ENCODE results near the gene KIF7. TPM values are rescaled to one million over a fixed set of nuclear protein-coding genes. Genes with fewer than 3 reads are reported as not detected.
"Not testable (repeated sequence)": the region's sequence is repeated elsewhere in the genome, so short reads cannot be mapped to it uniquely, and the experiment has no call there.

The KIF7 gene
- total RNA-seq: 5.4 and 6.1 TPM in 2 replicates

GRCh38 chr15:89654847-89655805 lies at the start of gene KIF7:
Gene KIF7 (minus strand): TSS chr15:89655467. CDS start chr15:89652930, 2,537 bp downstream.
- peak within 1 kb of the TSS; percentile 55 for H3K4me3 ChIP-seq (ENCODE audit: low read depth, low read length)
- no peak for TF ChIP-seq CTCF (conservative IDR thresholded peaks at IDR 0.05; ENCODE audit: low read depth, low read length)
- DNase-seq (ENCODE audit: low read depth): no peak

- no peak for DNase-seq (ENCODE audit: low read depth)
- no peak for TF ChIP-seq CTCF (conservative IDR thresholded peaks at IDR 0.05; ENCODE audit: low read depth, low read length)
- H3K4me3 ChIP-seq (ENCODE audit: low read depth, low read length): no peak overlapping the region
Observed at GRCh38 chr15:89704411-89704810, 49.1 kb upstream of the KIF7 start.

GRCh38 chr15:89695198-89695597 lies 39.9 kb upstream of the KIF7 start:
- no peak overlapping the region for H3K4me3 ChIP-seq (ENCODE audit: low read depth, low read length)
- no peak for DNase-seq (ENCODE audit: low read depth)
- TF ChIP-seq CTCF (conservative IDR thresholded peaks at IDR 0.05; ENCODE audit: low read depth, low read length): no peak

GRCh38 chr15:89693696-89694095 lies 38.4 kb upstream of the KIF7 start:
- no peak overlapping the region for H3K4me3 ChIP-seq (ENCODE audit: low read depth, low read length)
- no peak for TF ChIP-seq CTCF (conservative IDR thresholded peaks at IDR 0.05; ENCODE audit: low read depth, low read length)
- no peak for DNase-seq (ENCODE audit: low read depth)

GRCh38 chr15:89693091-89693490 lies 37.8 kb upstream of the KIF7 start:
- H3K4me3 ChIP-seq (ENCODE audit: low read depth, low read length): no peak overlapping the region
- TF ChIP-seq CTCF (conservative IDR thresholded peaks at IDR 0.05; ENCODE audit: low read depth, low read length): no peak
- no peak for DNase-seq (ENCODE audit: low read depth)

- TF ChIP-seq CTCF (conservative IDR thresholded peaks at IDR 0.05; ENCODE audit: low read depth, low read length): no peak
- peak within 1 kb of the TSS; percentile 77 for H3K4me3 ChIP-seq (ENCODE audit: low read depth, low read length)
- DNase-seq (ENCODE audit: low read depth): peak; percentile 9
Observed at GRCh38 chr15:89690276-89691218, 35.3 kb upstream of the KIF7 start, which contains the start of the genes PEX11A and WDR93. Gene PEX11A (minus strand): TSS chr15:89690754. CDS start chr15:89690632, 122 bp downstream. Gene WDR93 (plus strand): TSS chr15:89690811. CDS start chr15:89701747, 10,936 bp downstream.

GRCh38 chr15:89689930-89690275 lies 34.6 kb upstream of the KIF7 start:
- not testable (repeated sequence) for DNase-seq (ENCODE audit: low read depth)

More at GRCh38 chr15:89689930-89690275, 34.6 kb upstream of the KIF7 start:
- peak overlapping the region; percentile 77 for H3K4me3 ChIP-seq (ENCODE audit: low read depth, low read length)

Measured in epithelial cell of proximal tubule (primary cell).